ENCODE results near the gene CEP164.

DNA sequence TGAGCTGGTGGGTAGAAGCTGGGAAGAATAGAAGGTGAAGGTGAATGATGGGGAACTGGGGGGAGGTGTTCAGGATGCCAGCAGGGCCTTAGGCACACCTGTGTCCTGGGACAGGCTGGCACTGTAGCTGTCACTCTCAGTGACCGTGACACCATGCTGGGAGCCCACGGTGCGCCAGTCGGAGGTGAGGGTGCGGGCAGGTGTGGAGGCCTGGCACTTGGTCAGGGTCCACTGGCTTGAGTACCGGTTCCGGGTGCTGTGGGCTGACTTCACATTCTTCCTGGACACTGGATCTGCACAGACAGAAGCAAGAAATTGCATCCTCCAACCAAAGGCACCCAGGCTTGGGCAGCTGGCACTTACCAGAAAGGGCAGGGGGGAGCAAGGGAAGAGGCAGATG is 103.8 kb downstream of the CEP164 start:
- TF ChIP-seq ZFX (IDR thresholded peaks at IDR 0.05) (no peak), POLR2AphosphoS5 (IDR thresholded peaks at IDR 0.05; ENCODE audit: low read depth, low read length) (no peak), RAD21 (IDR thresholded peaks at IDR 0.05; ENCODE audit: low read depth) (no peak), CBX3 (IDR thresholded peaks at IDR 0.05; ENCODE audit: low read depth) (no peak), CEBPB (IDR thresholded peaks at IDR 0.05; ENCODE audit: low read depth) (no peak), YY1 (IDR thresholded peaks at IDR 0.05; ENCODE audit: extremely low read depth, insufficient replicate concordance, low read depth, low read length) (no peak), SIN3A (IDR thresholded peaks at IDR 0.05; ENCODE audit: low read depth) (no peak), POLR2A (IDR thresholded peaks at IDR 0.05; ENCODE audit: borderline replicate concordance, extremely low read depth, insufficient read depth, insufficient read length) (no peak)
- TF ChIP-seq, protein P1, sequence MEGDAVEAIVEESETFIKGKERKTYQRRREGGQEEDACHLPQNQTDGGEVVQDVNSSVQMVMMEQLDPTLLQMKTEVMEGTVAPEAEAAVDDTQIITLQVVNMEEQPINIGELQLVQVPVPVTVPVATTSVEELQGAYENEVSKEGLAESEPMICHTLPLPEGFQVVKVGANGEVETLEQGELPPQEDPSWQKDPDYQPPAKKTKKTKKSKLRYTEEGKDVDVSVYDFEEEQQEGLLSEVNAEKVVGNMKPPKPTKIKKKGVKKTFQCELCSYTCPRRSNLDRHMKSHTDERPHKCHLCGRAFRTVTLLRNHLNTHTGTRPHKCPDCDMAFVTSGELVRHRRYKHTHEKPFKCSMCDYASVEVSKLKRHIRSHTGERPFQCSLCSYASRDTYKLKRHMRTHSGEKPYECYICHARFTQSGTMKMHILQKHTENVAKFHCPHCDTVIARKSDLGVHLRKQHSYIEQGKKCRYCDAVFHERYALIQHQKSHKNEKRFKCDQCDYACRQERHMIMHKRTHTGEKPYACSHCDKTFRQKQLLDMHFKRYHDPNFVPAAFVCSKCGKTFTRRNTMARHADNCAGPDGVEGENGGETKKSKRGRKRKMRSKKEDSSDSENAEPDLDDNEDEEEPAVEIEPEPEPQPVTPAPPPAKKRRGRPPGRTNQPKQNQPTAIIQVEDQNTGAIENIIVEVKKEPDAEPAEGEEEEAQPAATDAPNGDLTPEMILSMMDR (IDR thresholded peaks at IDR 0.05 in 2 of 3, conservative IDR thresholded peaks at IDR 0.05 in 1 of 3; ENCODE audit: borderline replicate concordance in 1 of 3, insufficient read depth in 1 of 3, low read depth in 2 of 3, low read length in 2 of 3), result no peak
